Measurements from ENCODE around the gene ETV6. TPM values are rescaled to one million over a fixed set of nuclear protein-coding genes. Genes with fewer than 3 reads are reported as not detected.

Gene ETV6
- total and polyA plus RNA-seq, 2 of the 8 experiments (the other 6 are each of a cell fraction or from before 2014, with no cell fraction given) = 5.5 to 23.9 TPM

GRCh38 chr12:11813438-11813813 lies 164.0 kb downstream of the ETV6 start (continued):
- TF ChIP-seq RXRA (IDR thresholded peaks at IDR 0.05; ENCODE audit: insufficient read depth, low read depth, low read length) = no peak

All from H1 (cell line).